CD14-positive monocyte (primary cell): ENCODE measurements around the gene SLC22A12. TPM values are rescaled to one million over a fixed set of nuclear protein-coding genes. Genes with fewer than 3 reads are reported as not detected.

Source experiments
- DNase-seq, 3 donors: peaks; one replicate each; pipeline ENCODE4 v3.0.0-alpha.2; 2011 to 2022
- H2AFZ ChIP-seq: 2 replicates; pipeline ENCODE4 v1.6.0; 2012; ENCODE audit warnings: mild to moderate bottlenecking, low read depth, low read length, inconsistent platforms; ENCODE audit not compliant: insufficient read depth, poor library complexity, severe bottlenecking
- H3K27ac ChIP-seq, 2 donors: 1 replicate in 1 of 2; 2 replicates in 1 of 2; pipeline ENCODE4 v1.5.1; 2012 to 2013; ENCODE audit warnings: low read length in 2 of 2, control low read depth in 1 of 2, inconsistent platforms in 1 of 2, low read depth in 1 of 2, mild to moderate bottlenecking in 1 of 2
- H3K27me3 ChIP-seq, 2 donors: one replicate each; pipeline versions ENCODE4 v1.6.0 to v1.6.1; 2011 to 2013; ENCODE audit warnings: low read length in 2 of 2; ENCODE audit not compliant: control insufficient read depth in 2 of 2, insufficient read depth in 2 of 2
- H3K36me3 ChIP-seq, 2 donors: replicated peaks in 1 of 2; 1 replicate in 1 of 2; 2 replicates in 1 of 2; pipeline versions ENCODE4 v1.5.1 to v1.6.1; 2012 to 2013; ENCODE audit warnings: low read length in 2 of 2, control low read depth in 1 of 2, inconsistent platforms in 1 of 2, mild to moderate bottlenecking in 1 of 2; ENCODE audit not compliant: insufficient read depth in 2 of 2, control insufficient read depth in 1 of 2
- H3K4me1 ChIP-seq, 2 donors: 1 replicate in 1 of 2; 2 replicates in 1 of 2; pipeline versions ENCODE4 v1.5.1 to v1.6.1; 2012 to 2013; ENCODE audit warnings: low read length in 2 of 2, control low read depth in 1 of 2, inconsistent platforms in 1 of 2, mild to moderate bottlenecking in 1 of 2, moderate library complexity in 1 of 2; ENCODE audit not compliant: insufficient read depth in 2 of 2, control insufficient read depth in 1 of 2
- H3K4me2 ChIP-seq: replicated peaks from 2 replicates; pipeline ENCODE3; 2012; ENCODE audit warnings: low read length, moderate library complexity, mild to moderate bottlenecking; ENCODE audit not compliant: poor library complexity, severe bottlenecking; ENCODE audit errors: extremely low read depth
- H3K4me3 ChIP-seq, 3 experiments: fragments of 200-600 bp in 1 of 3; sonication (generic) in 1 of 3; replicated peaks in 1 of 3; 1 replicate in 2 of 3; 2 replicates in 1 of 3; pipeline ENCODE4 v1.5.1; 2011 to 2013; ENCODE audit warnings: low read length in 3 of 3, mild to moderate bottlenecking in 3 of 3, control low read depth in 2 of 3, low read depth in 2 of 3, inconsistent platforms in 1 of 3, moderate library complexity in 1 of 3
- H3K79me2 ChIP-seq: 2 replicates; pipeline ENCODE4 v1.6.0; 2012; ENCODE audit warnings: mild to moderate bottlenecking, control low read depth, inconsistent platforms, low read length, moderate library complexity; ENCODE audit not compliant: insufficient read depth
- H3K9ac ChIP-seq: 2 replicates; pipeline ENCODE4 v1.6.0; 2017; ENCODE audit warnings: low read length, mild to moderate bottlenecking; ENCODE audit not compliant: insufficient read depth, poor library complexity, severe bottlenecking
- H3K9me3 ChIP-seq, 2 donors: replicated peaks in 1 of 2; 1 replicate in 1 of 2; 2 replicates in 1 of 2; pipeline versions ENCODE4 v1.5.1 to v1.6.1; 2012 to 2013; ENCODE audit warnings: low read length in 2 of 2, control low read depth in 1 of 2; ENCODE audit not compliant: control insufficient read depth in 1 of 2, insufficient read depth in 1 of 2
- H4K20me1 ChIP-seq: 2 replicates; pipeline ENCODE4 v1.6.0; 2012; ENCODE audit warnings: mild to moderate bottlenecking, low read length, control low read depth, moderate library complexity; ENCODE audit not compliant: insufficient read depth
- H3K27ac Mint-ChIP-seq, 7 donors: one replicate each; pipeline ENCODE4 v1.8.0; 2020; ENCODE audit warnings: mild to moderate bottlenecking in 7 of 7, mixed read lengths in 7 of 7, moderate library complexity in 6 of 7, inconsistent platforms in 2 of 7
- H3K27me3 Mint-ChIP-seq, 3 donors: one replicate each; pipeline ENCODE4 v1.8.0; 2021 to 2022; ENCODE audit warnings: low read depth in 3 of 3, mild to moderate bottlenecking in 3 of 3, mixed read lengths in 3 of 3, moderate library complexity in 3 of 3, inconsistent platforms in 1 of 3
- H3K36me3 Mint-ChIP-seq, 2 donors: one replicate each; pipeline ENCODE4 v1.8.0; 2020; ENCODE audit warnings: mixed read lengths in 2 of 2, inconsistent platforms in 1 of 2, mild to moderate bottlenecking in 1 of 2
- H3K4me1 Mint-ChIP-seq: one replicate; pipeline ENCODE4 v1.8.0; 2020; ENCODE audit warnings: mild to moderate bottlenecking, mixed read lengths
- H3K4me3 Mint-ChIP-seq, 2 donors: one replicate each; pipeline ENCODE4 v1.8.0; 2020; ENCODE audit warnings: mild to moderate bottlenecking in 2 of 2, mixed read lengths in 2 of 2, moderate library complexity in 1 of 2
- H3K9me3 Mint-ChIP-seq, 7 donors: one replicate each; pipeline ENCODE4 v1.8.0; 2020 to 2022; ENCODE audit warnings: mixed read lengths in 7 of 7, mild to moderate bottlenecking in 6 of 7, moderate library complexity in 6 of 7, inconsistent platforms in 2 of 7
- WGBS: methylation state at CpG from one replicate; pipeline ENCODE4 v1.1.5; 2013; ENCODE audit warnings: missing lambda C conversion rate; ENCODE audit not compliant: insufficient coverage; 5-methylcytosine and 5-hydroxymethylcytosine counted together
- intact Hi-C, 2 donors: fragments of 100-400 bp; cut with micrococcal nuclease; formaldehyde crosslinking; loops; one replicate each; pipeline versions ENCODE4 v1.15.0 to v1.15.1; 2023
- polyA plus RNA-seq, 3 donors: library from polyadenylated mRNA; depleted of rRNA in 1 of 3; unstranded in 2 of 3; stranded (reverse) in 1 of 3; fragments of 300-500 nt in 2 of 3; fragments of >200 nt in 1 of 3; fragmentation: Illumina TruSeq in 2 of 3; gene quantifications; 1 replicate in 2 of 3; 2 replicates in 1 of 3; pipeline ENCODE4 v1.2.3, GENCODE V29; 2012 to 2021
- TF ChIP-seq, protein P1 (sequence below): fragments of 200-600 bp; IDR thresholded peaks from one replicate; pipeline ENCODE4 v1.8.0; 2022; ENCODE audit warnings: antibody characterized with exemption, mild to moderate bottlenecking

Gene SLC22A12
- polyA plus RNA-seq, 3 donors, result not detected

GRCh38 chr11:64650923-64651523 is 60.0 kb downstream of the SLC22A12 start:
- TF ChIP-seq, protein P1, sequence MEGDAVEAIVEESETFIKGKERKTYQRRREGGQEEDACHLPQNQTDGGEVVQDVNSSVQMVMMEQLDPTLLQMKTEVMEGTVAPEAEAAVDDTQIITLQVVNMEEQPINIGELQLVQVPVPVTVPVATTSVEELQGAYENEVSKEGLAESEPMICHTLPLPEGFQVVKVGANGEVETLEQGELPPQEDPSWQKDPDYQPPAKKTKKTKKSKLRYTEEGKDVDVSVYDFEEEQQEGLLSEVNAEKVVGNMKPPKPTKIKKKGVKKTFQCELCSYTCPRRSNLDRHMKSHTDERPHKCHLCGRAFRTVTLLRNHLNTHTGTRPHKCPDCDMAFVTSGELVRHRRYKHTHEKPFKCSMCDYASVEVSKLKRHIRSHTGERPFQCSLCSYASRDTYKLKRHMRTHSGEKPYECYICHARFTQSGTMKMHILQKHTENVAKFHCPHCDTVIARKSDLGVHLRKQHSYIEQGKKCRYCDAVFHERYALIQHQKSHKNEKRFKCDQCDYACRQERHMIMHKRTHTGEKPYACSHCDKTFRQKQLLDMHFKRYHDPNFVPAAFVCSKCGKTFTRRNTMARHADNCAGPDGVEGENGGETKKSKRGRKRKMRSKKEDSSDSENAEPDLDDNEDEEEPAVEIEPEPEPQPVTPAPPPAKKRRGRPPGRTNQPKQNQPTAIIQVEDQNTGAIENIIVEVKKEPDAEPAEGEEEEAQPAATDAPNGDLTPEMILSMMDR, result peak; percentile 88
- H3K4me1 ChIP-seq, result peaks cover 33 to 34% of the 10 kb centered on the region in 2 donors
- Mint-ChIP-seq H3K4me3 (no peak overlapping the region), H3K9me3 (no peaks in the 10 kb centered on the region), H3K27me3 (peaks cover 4 to 5% (median 4%) of the 10 kb centered on the region in 3 donors), H3K27ac (peak overlapping the region in 2 of 7 donors; percentile 34 to 45), H3K4me1 (peaks cover 39% of the 10 kb centered on the region), H3K36me3 (no peaks in the 10 kb centered on the region)
- no peaks in the 10 kb centered on the region for H3K9me3 ChIP-seq
- intact Hi-C loops, result loop anchor here (5.0 kb wide), 4 partner anchors 36 to 164 kb away; partner anchors contain the start of gene NRXN2 (in 1 of the 2)
- no peak overlapping the region for H3K27ac ChIP-seq
- H2AFZ ChIP-seq, result no peak overlapping the region
- H3K79me2 ChIP-seq, result no peaks in the 10 kb centered on the region
- WGBS, result 80% methylated on average over 15 of the region's 18 CpGs
- no peaks in the 10 kb centered on the region for H3K27me3 ChIP-seq
- no peak overlapping the region for H3K4me3 ChIP-seq
- H3K9ac ChIP-seq, result no peak overlapping the region
- no peaks in the 10 kb centered on the region for H4K20me1 ChIP-seq
- H3K36me3 ChIP-seq, result no peaks in the 10 kb centered on the region
- DNase-seq, result peak in 2 of 3 donors; percentile 40 to 42
- H3K4me2 ChIP-seq, result no peak overlapping the region

Other genes starting within 250 kb of the SLC22A12 start
- 100 to 1,000 TPM in 1 of 3 donors, 10 to 100 TPM in 2; 16.2 to 110 (median 24.5) TPM for gene RPS6KA4, start 232.1 kb upstream of the SLC22A12 start, polyA plus RNA-seq
- not detected for gene SLC22A11, start 35.3 kb upstream of the SLC22A12 start, polyA plus RNA-seq
- gene NRXN2, start 132.0 kb downstream of the SLC22A12 start, polyA plus RNA-seq, result under 1 TPM in 1 of 3 donors, not detected in 2; 0.07 TPM
- 100 to 1,000 TPM in 1 of 3 donors, 10 to 100 TPM in 2; 67.6 to 242 (median 68.8) TPM for gene RASGRP2, start 152.9 kb downstream of the SLC22A12 start, polyA plus RNA-seq
- 1 to 10 TPM in 1 of 3 donors, under 1 TPM in 1, not detected in 1; 0.05 to 1.8 TPM for gene PYGM, start 168.8 kb downstream of the SLC22A12 start, polyA plus RNA-seq
- gene SF1, start 187.3 kb downstream of the SLC22A12 start, polyA plus RNA-seq, result 100 to 1,000 TPM in 1 of 3 donors, 10 to 100 TPM in 2; 31.6 to 302 (median 47.7) TPM
- 10 to 100 TPM in 2 of 3 donors, 1 to 10 TPM in 1; 9.9 to 38.0 (median 12.6) TPM for gene MAP4K2, start 212.0 kb downstream of the SLC22A12 start, polyA plus RNA-seq
- 10 to 100 TPM in 2 of 3 donors, 1 to 10 TPM in 1; 9.4 to 26.2 (median 10.0) TPM for gene MEN1, start 219.3 kb downstream of the SLC22A12 start, polyA plus RNA-seq